K562 (cell line): ENCODE results near the gene PRRX1. TPM values are rescaled to one million over a fixed set of nuclear protein-coding genes. Genes with fewer than 3 reads are reported as not detected.

Experiments used
- BMI1 ChIP-seq: fragments of 150-350 bp; IDR thresholded peaks from 2 replicates; pipeline ENCODE4 v1.6.1; 2014; ENCODE audit warnings: low read length
- E2F1 ChIP-seq: sonication (generic); formaldehyde crosslinking; IDR thresholded peaks from 2 replicates; pipeline ENCODE4 v1.8.1; 2023; ENCODE audit warnings: mild to moderate bottlenecking, missing genetic modification reagents, moderate library complexity
- IRF2 ChIP-seq: sonication (generic); formaldehyde crosslinking; IDR thresholded peaks from 2 replicates; pipeline ENCODE4 v1.8.1; 2022; ENCODE audit warnings: mild to moderate bottlenecking, missing genetic modification reagents
- STAT5B ChIP-seq: fragments of 250-450 bp; sonication (Bioruptor Pico); IDR thresholded peaks from 2 replicates; pipeline ENCODE4 v1.8.0; 2021; ENCODE audit warnings: mild to moderate bottlenecking, inconsistent platforms
- ZMIZ1 ChIP-seq, 2 experiments: fragments of 150-350 bp in 1 of 2; IDR thresholded peaks; 2 replicates each; pipeline ENCODE4 v1.6.1; 2012 to 2016; ENCODE audit warnings: low read depth in 2 of 2, low read length in 2 of 2, mild to moderate bottlenecking in 1 of 2, moderate library complexity in 1 of 2
- polyA plus RNA-seq, 8 experiments: library from polyadenylated mRNA; depleted of rRNA in 4 of 8; stranded (reverse) in 5 of 8; unstranded in 3 of 8; fragments of >200 nt; fragmentation: Nextera tagmentation in 2 of 8; fragmentation: Illumina TruSeq in 1 of 8; extraction: Ambion mirVana in 2 of 8; extraction: Trizol in 1 of 8; gene quantifications; 2 replicates each; pipeline versions ENCODE4 v1.2.1 to v1.2.3, GENCODE V29; 2011 to 2014; ENCODE audit warnings: inconsistent platforms in 1 of 8, missing spikeins in 1 of 8
- total RNA-seq, 7 experiments: library from RNA; depleted of rRNA in 6 of 7; stranded (reverse); fragments of >200 nt in 6 of 7; fragmentation: Illumina TruSeq in 2 of 7; extraction: Trizol in 2 of 7; gene quantifications; 2 replicates each; pipeline versions ENCODE4 v1.2.1 to v1.2.3, GENCODE V29; 2011 to 2021; ENCODE audit warnings: low replicate concordance in 1 of 7

Gene PRRX1
- total and polyA plus RNA-seq, 9 of the 15 experiments (the other 6 are each of a cell fraction or from before 2014, with no cell fraction given), result not detected

- TF ChIP-seq ZMIZ1 (IDR thresholded peaks at IDR 0.05; ENCODE audit: low read depth in 2 of 2, low read length in 2 of 2) (no peak), BMI1 (no peak), IRF2 (CRISPR knock-in tag) (no peak), STAT5B (CRISPR knock-in tag) (no peak), E2F1 (CRISPR knock-in tag) (no peak)
Observed at GRCh38 chr1:170776777-170777176, 112.8 kb downstream of the PRRX1 start (continued).

Other genes with a start within 250 kb of the PRRX1 start
- 6.6 and 7.1 TPM in 2 replicates for gene GORAB, start 132.0 kb upstream of the PRRX1 start, total RNA-seq (2014; rRNA removed)
- gene GORAB, start 132.0 kb upstream of the PRRX1 start, total RNA-seq (2014; rRNA removed; fragmentation: Illumina TruSeq; extraction: Trizol), result 10.7 and 12.9 TPM in 2 replicates
- 11.1 and 13.2 TPM in 2 replicates for gene GORAB, start 132.0 kb upstream of the PRRX1 start, total RNA-seq (2015; rRNA removed; fragmentation: Illumina TruSeq; extraction: Trizol)
- gene GORAB, start 132.0 kb upstream of the PRRX1 start, total RNA-seq (2021), result 7.0 and 7.1 TPM in 2 replicates
- gene GORAB, start 132.0 kb upstream of the PRRX1 start, polyA plus RNA-seq (2011; rRNA removed), result 12.9 and 14.8 TPM in 2 replicates
- 11.0 and 12.4 TPM in 2 replicates for gene GORAB, start 132.0 kb upstream of the PRRX1 start, polyA plus RNA-seq (2014; fragmentation: Illumina TruSeq; extraction: Trizol)
- gene GORAB, start 132.0 kb upstream of the PRRX1 start, polyA plus RNA-seq (2014; fragmentation: Nextera tagmentation; extraction: Ambion mirVana), result 1 to 10 TPM; 4.4 to 8.9 TPM
- 7.5 and 8.6 TPM in 2 replicates for gene GORAB, start 132.0 kb upstream of the PRRX1 start, polyA plus RNA-seq (2014; rRNA removed)